Endothelial cell of umbilical vein (primary cell): Measurements from ENCODE around the gene IL24. TPM values are rescaled to one million over a fixed set of nuclear protein-coding genes. Genes with fewer than 3 reads are reported as not detected.

ENCODE experiments used
- BruUV-seq: library from RNA; stranded (reverse); fragments of 400-500 nt; replicated peaks from 2 replicates; lab custom pipeline; 2021; lab: Mats Ljungman, UMichigan
- CTCF ChIA-PET: fragments of 300-600, 350-600 bp; sonication (Branson Sonifier 250); formaldehyde crosslinking; loops from one replicate; lab custom pipeline; 2021; ENCODE audit warnings: antibody characterized with exemption, inconsistent platforms; lab: Charles Lee
- POLR2A ChIA-PET: fragments of 300-600, 350-600 bp; sonication (Branson Sonifier 250); formaldehyde crosslinking; loops from one replicate; lab custom pipeline; 2021; ENCODE audit warnings: antibody characterized with exemption, inconsistent platforms; lab: Charles Lee
- DNase-seq: peaks from one replicate; pipeline ENCODE4 v3.0.0-alpha.2; 2011; ENCODE audit warnings: low read depth, low spot score
- FAIRE-seq: peaks from 2 replicates; lab custom pipeline; 2011; peaks lifted over from hg19 to GRCh38; lab: Jason Lieb, UNC
- H2AFZ ChIP-seq: 2 replicates; pipeline ENCODE4 v1.6.0; 2012; ENCODE audit warnings: low read depth, low read length, control low read depth, inconsistent platforms
- H3K27ac ChIP-seq: 2 replicates; pipeline ENCODE4 v1.5.1; 2011; ENCODE audit warnings: low read depth, mild to moderate bottlenecking, control low read depth, low read length, moderate library complexity; ENCODE audit not compliant: insufficient read depth
- H3K27me3 ChIP-seq, 2 experiments: 2 replicates each; pipeline versions ENCODE4 v1.6.0 to v1.6.1; 2011; ENCODE audit warnings: low read length in 2 of 2, mixed read lengths in 1 of 2; ENCODE audit not compliant: control insufficient read depth in 2 of 2, insufficient read depth in 2 of 2
- H3K36me3 ChIP-seq, 2 experiments: 2 replicates in 1 of 2; 3 replicates in 1 of 2; pipeline ENCODE4 v1.5.1; 2011; ENCODE audit warnings: low read length in 2 of 2, mild to moderate bottlenecking in 1 of 2, moderate library complexity in 1 of 2; ENCODE audit not compliant: control insufficient read depth in 2 of 2, insufficient read depth in 2 of 2; ENCODE audit errors: extremely low read depth in 1 of 2
- H3K4me1 ChIP-seq: 3 replicates; pipeline ENCODE4 v1.5.1; 2011; ENCODE audit warnings: mild to moderate bottlenecking, low read length; ENCODE audit not compliant: control insufficient read depth, insufficient read depth; ENCODE audit errors: extremely low read depth
- H3K4me2 ChIP-seq: 2 replicates; pipeline ENCODE4 v1.6.1; 2011; ENCODE audit warnings: low read length, control low read depth, mixed read lengths; ENCODE audit not compliant: insufficient read depth
- H3K4me3 ChIP-seq, 3 experiments: fragments of 200-600 bp in 1 of 3; sonication (generic), shearing (Covaris generic) in 1 of 3; replicated peaks in 1 of 3; 2 replicates each; pipeline ENCODE4 v1.5.1; 2011 to 2016; ENCODE audit warnings: control low read depth in 3 of 3, low read length in 3 of 3, mild to moderate bottlenecking in 2 of 3, inconsistent platforms in 1 of 3, low read depth in 1 of 3, moderate library complexity in 1 of 3; ENCODE audit not compliant: insufficient read depth in 1 of 3
- H3K79me2 ChIP-seq: 2 replicates; pipeline ENCODE4 v1.6.0; 2012; ENCODE audit warnings: low read length, inconsistent platforms; ENCODE audit not compliant: control insufficient read depth, insufficient read depth
- H3K9ac ChIP-seq: replicated peaks from 2 replicates; pipeline ENCODE3; 2011; ENCODE audit warnings: low read length, control low read depth; ENCODE audit not compliant: insufficient read depth; ENCODE audit errors: extremely low read depth
- H3K9me1 ChIP-seq: replicated peaks from 3 replicates; pipeline ENCODE4 v1.6.0; 2011; ENCODE audit warnings: mild to moderate bottlenecking, low read length; ENCODE audit not compliant: control insufficient read depth, insufficient read depth; ENCODE audit errors: extremely low read depth
- H3K9me3 ChIP-seq: replicated peaks from 2 replicates; pipeline ENCODE4 v1.5.1; 2012; ENCODE audit warnings: low read length, inconsistent platforms; ENCODE audit not compliant: control insufficient read depth, insufficient read depth
- H4K20me1 ChIP-seq: replicated peaks from 2 replicates; pipeline ENCODE3; 2011; ENCODE audit warnings: mild to moderate bottlenecking, low read length; ENCODE audit not compliant: control insufficient read depth, insufficient read depth; ENCODE audit errors: extremely low read depth
- CTCF ChIP-seq, 2 donors: IDR thresholded peaks; 1 replicate in 1 of 2; 2 replicates in 1 of 2; pipeline ENCODE4 v1.5.1; 2011; ENCODE audit warnings: low read length in 2 of 2, mild to moderate bottlenecking in 2 of 2, moderate library complexity in 2 of 2, control low read depth in 1 of 2, inconsistent platforms in 1 of 2, low read depth in 1 of 2; ENCODE audit not compliant: insufficient read depth in 1 of 2; ENCODE audit errors: extremely low read depth in 1 of 2
- EZH2 ChIP-seq: IDR thresholded peaks from 2 replicates; pipeline ENCODE4 v1.6.1; 2012; ENCODE audit warnings: borderline replicate concordance, low read depth, mild to moderate bottlenecking, moderate library complexity, low read length, inconsistent platforms; ENCODE audit not compliant: severe bottlenecking
- FOS ChIP-seq: IDR thresholded peaks from 2 replicates; pipeline ENCODE4 v1.6.1; 2011; ENCODE audit warnings: mild to moderate bottlenecking, low read length, moderate library complexity, borderline replicate concordance; ENCODE audit not compliant: insufficient read depth
- GATA2 ChIP-seq: IDR thresholded peaks from 2 replicates; pipeline ENCODE4 v1.7.0; 2011; ENCODE audit warnings: low read depth, mild to moderate bottlenecking, moderate library complexity, mixed read lengths, low read length; ENCODE audit not compliant: insufficient read length, insufficient read depth
- JUN ChIP-seq: IDR thresholded peaks from 2 replicates; pipeline ENCODE4 v1.6.1; 2011; ENCODE audit warnings: borderline replicate concordance, low read depth; ENCODE audit not compliant: insufficient read length, insufficient read depth
- MAX ChIP-seq: IDR thresholded peaks from 2 replicates; pipeline ENCODE4 v1.6.1; 2011; ENCODE audit not compliant: insufficient read depth, insufficient read length
- MYC ChIP-seq: IDR thresholded peaks from one replicate; pipeline ENCODE4 v1.6.1; 2011; ENCODE audit warnings: mild to moderate bottlenecking, low read depth, low read length
- POLR2A ChIP-seq: IDR thresholded peaks from 2 replicates; pipeline ENCODE4 v1.6.1; 2012; ENCODE audit warnings: low read depth, mild to moderate bottlenecking, control low read depth, low read length
- POLR2AphosphoS5 ChIP-seq: IDR thresholded peaks from 2 replicates; pipeline ENCODE4 v1.6.1; 2012; ENCODE audit warnings: low read depth, mild to moderate bottlenecking, control low read depth, low read length, moderate library complexity; ENCODE audit not compliant: insufficient read depth
- dilution Hi-C: fragments of 300-500 bp; cut with MboI; formaldehyde crosslinking; loops from one replicate; pipeline ENCODE4 v1.15.0; 2019; ENCODE audit warnings: low sequenced_read_pairs; ENCODE audit not compliant: extremely low pct_ligation_motif_present
- intact Hi-C: fragments of 100-400 bp; cut with micrococcal nuclease; formaldehyde crosslinking; loops from one replicate; pipeline ENCODE4 v1.10.0; 2022
- polyA plus RNA-seq, 4 experiments: library from polyadenylated mRNA; depleted of rRNA in 3 of 4; stranded (reverse) in 3 of 4; unstranded in 1 of 4; fragments of >200 nt; gene quantifications; 2 replicates each; pipeline versions ENCODE4 v1.2.1 to v1.2.3, GENCODE V29; 2011 to 2012; ENCODE audit warnings: missing spikeins in 1 of 4
- total RNA-seq: library from RNA; stranded (reverse); gene quantifications from 2 replicates; pipeline ENCODE4 v1.2.3, GENCODE V29; 2021

Gene IL24
- total and polyA plus RNA-seq, 2 donors (not counting 3 experiments of a cell fraction or from before 2014, with no cell fraction given), result not detected

DNA sequence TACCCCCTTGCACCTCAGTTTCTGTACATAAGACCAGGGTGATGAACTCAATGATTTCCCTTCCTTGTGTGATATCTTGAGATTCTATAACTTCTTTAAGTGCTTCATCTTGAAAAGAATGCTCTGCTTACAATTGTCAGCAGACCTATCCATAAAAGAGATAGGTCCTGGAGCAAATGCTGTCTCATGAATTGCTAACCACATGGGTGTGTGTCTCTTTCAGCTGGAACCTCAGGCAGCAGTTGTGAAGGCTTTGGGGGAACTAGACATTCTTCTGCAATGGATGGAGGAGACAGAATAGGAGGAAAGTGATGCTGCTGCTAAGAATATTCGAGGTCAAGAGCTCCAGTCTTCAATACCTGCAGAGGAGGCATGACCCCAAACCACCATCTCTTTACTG is 29.0 kb upstream of the IL24 start:
- intact Hi-C loops (no loop called here), dilution Hi-C loops (no loop called here)
- ChIA-PET POLR2A (no interaction called here), CTCF (no interaction called here)
- Histone ChIP-seq H3K9me3 (no peaks in the 10 kb centered on the region), H3K9me1 (no peaks in the 10 kb centered on the region), H3K9ac (no peak overlapping the region), H3K36me3 (no peaks in the 10 kb centered on the region), H3K27me3 (peaks cover 0 to 2% of the 10 kb centered on the region in 2 experiments), H3K4me3 (no peak overlapping the region), H3K4me2 (no peak overlapping the region), H2AFZ (no peak overlapping the region), H3K79me2 (no peaks in the 10 kb centered on the region), H3K27ac (no peak overlapping the region), H3K4me1 (no peaks in the 10 kb centered on the region), H4K20me1 (no peaks in the 10 kb centered on the region)
- no TSS peak for BruUV-seq
- TF ChIP-seq FOS (no peak), EZH2 (no peak), POLR2AphosphoS5 (no peak), MYC (no peak), CTCF (IDR thresholded peaks at IDR 0.05; ENCODE audit: extremely low read depth in 1 of 2, insufficient read depth in 1 of 2, low read depth in 1 of 2, low read length in 2 of 2) (no peak), POLR2A (no peak), JUN (no peak), GATA2 (no peak), MAX (no peak)
- DNase-seq, result no peak
- no peak for FAIRE-seq
